ENCODE measurements around the gene ATAT1. TPM values are rescaled to one million over a fixed set of nuclear protein-coding genes. Genes with fewer than 3 reads are reported as not detected.
"Not testable (repeated sequence)": the region's sequence is repeated elsewhere in the genome, so short reads cannot be mapped to it uniquely, and the experiment has no call there.

Gene ATAT1
- 11.4 and 13.0 TPM in 2 replicates for total RNA-seq (2014; rRNA removed; shearing (Covaris generic))

DNA sequence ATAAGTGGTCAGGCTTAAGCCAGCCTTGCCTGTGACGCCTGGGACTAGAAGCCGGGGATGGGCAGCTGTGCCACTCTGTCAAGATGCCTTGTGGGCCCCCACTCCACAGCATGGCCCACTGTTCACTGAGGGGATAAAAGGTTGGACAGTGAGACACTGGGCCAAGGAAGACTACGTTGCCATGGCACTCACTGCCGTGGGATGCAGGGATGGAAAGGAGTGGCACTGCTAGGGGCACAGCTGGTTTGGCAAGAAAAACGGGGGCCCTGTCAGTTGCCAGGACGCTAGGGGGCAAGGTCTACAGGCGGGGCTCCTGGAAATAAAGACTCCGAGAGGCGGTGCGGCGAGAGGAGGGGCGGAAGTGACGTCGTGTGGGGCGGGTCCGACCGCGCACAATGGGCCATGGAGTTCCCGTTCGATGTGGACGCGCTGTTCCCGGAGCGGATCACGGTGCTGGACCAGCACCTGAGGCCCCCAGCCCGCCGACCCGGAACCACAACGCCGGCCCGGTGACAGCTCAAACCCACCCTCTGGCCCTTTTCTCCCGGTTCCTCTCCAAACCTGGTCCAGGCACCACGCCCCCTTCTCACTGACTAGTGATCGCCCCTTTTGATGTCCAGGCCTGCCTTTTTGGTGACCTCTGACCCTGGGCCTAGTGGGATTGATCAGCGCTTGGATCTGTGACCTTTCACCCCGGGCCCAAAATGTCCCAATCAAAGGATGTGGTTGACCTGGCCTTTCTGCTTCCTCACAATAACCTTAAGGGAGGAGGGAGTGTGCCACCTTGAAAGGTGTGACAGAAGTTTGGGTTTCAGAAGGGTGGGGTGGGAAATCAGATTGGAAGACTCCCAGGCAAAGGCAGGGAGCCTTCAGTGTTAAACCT, at the start of gene ATAT1:
Gene ATAT1, plus strand, starts transcription at position 391 of the 883 bp plus-strand sequence.
- Histone ChIP-seq H3K27ac (peak within 1 kb of the TSS; percentile 96), H3K4me1 (peaks cover 10% of the 10 kb centered on the region), H3K9me3 (replicated peaks) (no peaks in the 10 kb centered on the region), H3K36me3 (peaks cover 32% of the 10 kb centered on the region), H3K27me3 (no peaks in the 10 kb centered on the region), H3K4me3 (peak within 1 kb of the TSS; percentile 72)
- DNase-seq = peak; percentile 91 to 93

DNA sequence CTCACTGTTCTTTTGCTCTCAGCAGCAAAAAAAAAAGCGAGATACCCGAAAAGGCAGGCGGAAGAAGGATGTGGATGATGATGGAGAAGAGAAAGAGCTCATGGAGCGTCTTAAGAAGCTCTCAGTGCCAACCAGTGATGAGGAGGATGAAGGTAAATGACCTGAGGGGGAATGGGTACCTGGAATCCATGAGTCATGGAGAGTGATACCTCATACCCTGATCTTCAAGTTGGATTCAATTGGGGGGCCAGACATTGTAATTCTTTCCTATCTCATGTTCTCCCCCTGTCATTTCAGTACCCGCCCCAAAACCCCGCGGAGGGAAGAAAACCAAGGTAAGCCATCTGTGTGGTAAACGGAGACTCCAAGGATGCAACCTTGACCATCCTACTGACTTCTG, 48.6 kb upstream of the ATAT1 start:
- Histone ChIP-seq H3K9me3 (replicated peaks) (no peaks in the 10 kb centered on the region), H3K36me3 (peaks cover 62% of the 10 kb centered on the region), H3K4me3 (no peak overlapping the region), H3K27me3 (no peaks in the 10 kb centered on the region), H3K4me1 (no peaks in the 10 kb centered on the region), H3K27ac (no peak overlapping the region)
- no peak for DNase-seq

DNA sequence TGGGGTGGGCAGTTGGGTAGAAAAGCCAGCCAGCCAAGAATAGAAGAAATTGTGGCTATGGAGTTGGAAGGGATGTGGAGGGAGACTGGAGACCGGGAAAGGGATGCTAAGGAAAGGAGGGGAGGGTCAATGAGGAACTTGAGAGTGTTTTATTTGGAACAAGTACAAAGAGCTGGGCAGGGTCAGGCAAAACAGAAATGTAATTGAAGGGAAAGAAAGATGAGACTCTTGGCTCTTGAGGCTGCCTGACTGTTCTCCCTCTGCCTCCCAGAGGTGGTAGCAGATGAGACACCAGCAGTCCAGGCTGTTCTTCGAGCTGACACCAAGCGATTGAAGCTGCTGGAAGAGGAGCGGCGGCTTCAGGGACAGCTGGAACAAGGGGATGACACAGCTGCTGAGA, 42.8 kb upstream of the ATAT1 start:
- no peaks in the 10 kb centered on the region for H3K27me3 ChIP-seq
- no peak overlapping the region for H3K4me3 ChIP-seq
- no peaks in the 10 kb centered on the region for H3K4me1 ChIP-seq
- H3K36me3 ChIP-seq = peaks cover 85% of the 10 kb centered on the region
- H3K9me3 ChIP-seq (replicated peaks) = no peaks in the 10 kb centered on the region
- H3K27ac ChIP-seq = no peak overlapping the region
- no peak for DNase-seq

DNA sequence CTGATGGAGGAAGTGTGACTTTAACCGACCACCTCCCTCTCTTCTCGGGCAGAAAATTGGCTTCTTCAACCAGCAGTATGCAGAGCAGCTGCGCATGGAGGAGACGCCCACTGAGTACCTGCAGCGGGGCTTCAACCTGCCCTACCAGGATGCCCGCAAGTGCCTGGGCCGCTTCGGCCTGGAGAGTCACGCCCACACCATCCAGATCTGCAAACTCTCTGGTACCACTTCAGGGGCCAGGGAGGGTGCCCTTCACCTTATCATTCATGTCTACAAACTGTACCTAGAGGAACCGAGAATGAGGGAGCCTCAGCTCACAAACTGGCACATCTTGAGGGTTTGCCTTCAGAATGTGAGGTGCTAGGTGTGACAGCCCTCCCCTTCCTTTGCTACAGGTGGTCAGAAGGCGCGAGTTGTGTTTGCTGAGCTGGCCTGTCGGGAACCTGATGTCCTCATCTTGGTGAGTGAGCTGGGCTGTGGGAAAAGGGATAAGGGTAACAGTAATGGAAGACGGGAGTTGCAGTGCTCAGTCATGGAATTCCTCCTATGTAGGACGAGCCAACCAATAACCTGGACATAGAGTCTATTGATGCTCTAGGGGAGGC, 36.8 kb upstream of the ATAT1 start:
- no peaks in the 10 kb centered on the region; the same call in 1 of the 2 replicates for H3K4me1 ChIP-seq
- no peaks in the 10 kb centered on the region for H3K9me3 ChIP-seq (replicated peaks)
- no peak overlapping the region for H3K27ac ChIP-seq
- peaks cover 84% of the 10 kb centered on the region for H3K36me3 ChIP-seq
- no peaks in the 10 kb centered on the region for H3K27me3 ChIP-seq
- no peak for DNase-seq
- no peak overlapping the region for H3K4me3 ChIP-seq

DNA sequence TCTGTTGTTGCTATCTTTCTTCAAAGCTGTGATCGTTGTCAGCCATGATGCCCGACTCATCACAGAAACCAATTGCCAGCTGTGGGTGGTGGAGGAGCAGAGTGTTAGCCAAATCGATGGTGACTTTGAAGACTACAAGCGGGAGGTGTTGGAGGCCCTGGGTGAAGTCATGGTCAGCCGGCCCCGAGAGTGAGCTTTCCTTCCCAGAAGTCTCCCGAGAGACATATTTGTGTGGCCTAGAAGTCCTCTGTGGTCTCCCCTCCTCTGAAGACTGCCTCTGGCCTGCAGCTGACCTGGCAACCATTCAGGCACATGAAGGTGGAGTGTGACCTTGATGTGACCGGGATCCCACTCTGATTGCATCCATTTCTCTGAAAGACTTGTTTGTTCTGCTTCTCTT, 36.2 kb upstream of the ATAT1 start:
- Histone ChIP-seq H3K27ac (peak overlapping the region; percentile 25), H3K9me3 (replicated peaks) (no peaks in the 10 kb centered on the region), H3K4me1 (no peaks in the 10 kb centered on the region; the same call in 1 of the 2 replicates), H3K36me3 (peaks cover 78% of the 10 kb centered on the region), H3K4me3 (no peak overlapping the region), H3K27me3 (no peaks in the 10 kb centered on the region)
- DNase-seq = no peak

DNA sequence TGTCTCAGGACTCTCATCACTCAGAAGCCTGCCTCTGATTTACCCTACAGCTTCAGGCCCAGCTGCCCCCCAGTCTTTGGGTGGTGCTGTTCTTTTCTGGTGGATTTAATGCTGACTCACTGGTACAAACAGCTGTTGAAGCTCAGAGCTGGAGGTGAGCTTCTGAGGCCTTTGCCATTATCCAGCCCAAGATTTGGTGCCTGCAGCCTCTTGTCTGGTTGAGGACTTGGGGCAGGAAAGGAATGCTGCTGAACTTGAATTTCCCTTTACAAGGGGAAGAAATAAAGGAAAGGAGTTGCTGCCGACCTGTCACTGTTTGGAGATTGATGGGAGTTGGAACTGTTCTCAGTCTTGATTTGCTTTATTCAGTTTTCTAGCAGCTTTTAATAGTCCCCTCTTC, 35.7 kb upstream of the ATAT1 start:
- Histone ChIP-seq H3K27me3 (no peaks in the 10 kb centered on the region), H3K27ac (peak overlapping the region; percentile 25), H3K9me3 (replicated peaks) (no peaks in the 10 kb centered on the region), H3K36me3 (peaks cover 73% of the 10 kb centered on the region), H3K4me1 (no peaks in the 10 kb centered on the region; the same call in 1 of the 2 replicates), H3K4me3 (no peak overlapping the region)
- DNase-seq = peak; percentile 52 to 62

DNA sequence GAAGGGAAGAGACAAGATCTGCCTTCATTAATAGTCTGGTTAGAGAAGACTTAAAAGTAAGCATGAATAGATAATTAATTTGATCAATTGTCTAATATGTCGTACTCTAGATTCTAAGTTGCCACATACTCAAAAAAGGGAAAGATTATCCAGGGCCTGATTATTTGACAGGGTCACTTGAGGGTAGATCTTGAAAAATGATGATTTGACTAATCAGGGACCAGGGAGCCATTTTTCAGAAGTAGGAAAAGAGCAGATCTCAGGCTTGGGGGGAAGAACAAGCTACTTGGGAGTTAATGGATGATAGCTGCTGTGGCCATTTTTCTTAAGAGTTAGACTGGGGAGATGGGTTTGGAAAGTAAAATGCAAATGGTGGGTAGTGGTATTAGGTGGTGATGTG, 34.4 kb upstream of the ATAT1 start:
- no peak for DNase-seq
- no peak overlapping the region for H3K27ac ChIP-seq
- H3K4me1 ChIP-seq = no peaks in the 10 kb centered on the region; the same call in 1 of the 2 replicates
- no peak overlapping the region for H3K4me3 ChIP-seq
- H3K36me3 ChIP-seq = peaks cover 62% of the 10 kb centered on the region
- H3K9me3 ChIP-seq (replicated peaks) = no peaks in the 10 kb centered on the region
- no peaks in the 10 kb centered on the region for H3K27me3 ChIP-seq

DNA sequence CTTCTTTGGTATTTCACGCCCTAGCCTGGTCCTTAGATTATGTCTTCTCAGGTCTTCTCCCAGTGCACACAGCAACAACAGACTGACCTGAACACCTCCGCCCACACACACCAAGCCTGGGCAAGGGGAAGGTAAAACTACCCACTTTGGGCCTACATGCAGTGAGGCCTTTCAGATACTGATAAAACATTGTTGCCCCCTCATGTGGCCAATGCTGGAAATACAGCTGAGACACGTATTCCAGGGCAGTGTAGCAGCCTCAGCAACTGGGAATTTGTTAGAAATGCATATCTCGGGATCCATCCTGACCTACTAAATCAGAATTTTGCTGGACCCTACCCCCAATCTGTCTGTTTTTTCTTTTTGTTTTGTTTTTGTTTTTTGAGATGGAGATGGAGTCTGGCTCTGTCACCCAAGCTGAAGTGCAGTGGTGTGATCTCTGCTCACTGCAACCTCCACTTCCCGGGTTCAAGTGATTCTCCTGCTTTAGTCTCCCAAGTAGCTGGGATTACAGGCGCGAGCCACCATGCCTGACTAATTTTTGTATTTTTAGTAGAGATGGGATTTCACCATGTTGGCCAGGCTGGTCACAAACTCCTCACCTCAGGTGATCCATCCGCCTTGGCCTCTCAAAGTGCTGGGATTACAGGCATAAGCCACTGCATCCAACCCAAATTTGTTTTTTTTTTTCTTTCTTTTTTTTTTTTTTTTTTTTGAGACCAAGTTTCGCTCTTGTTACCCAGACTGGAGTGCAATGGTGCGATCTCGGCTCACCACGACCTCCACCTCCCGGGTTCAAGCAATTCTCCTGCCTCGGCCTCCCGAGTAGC, 29.1 kb upstream of the ATAT1 start:
- not testable (repeated sequence) for H3K9me3 ChIP-seq (replicated peaks); H3K4me1 ChIP-seq; H3K27ac ChIP-seq; H3K4me3 ChIP-seq; H3K27me3 ChIP-seq
- H3K36me3 ChIP-seq = peaks cover 46% of the 10 kb centered on the region
- DNase-seq = peak; percentile 75 to 88

DNA sequence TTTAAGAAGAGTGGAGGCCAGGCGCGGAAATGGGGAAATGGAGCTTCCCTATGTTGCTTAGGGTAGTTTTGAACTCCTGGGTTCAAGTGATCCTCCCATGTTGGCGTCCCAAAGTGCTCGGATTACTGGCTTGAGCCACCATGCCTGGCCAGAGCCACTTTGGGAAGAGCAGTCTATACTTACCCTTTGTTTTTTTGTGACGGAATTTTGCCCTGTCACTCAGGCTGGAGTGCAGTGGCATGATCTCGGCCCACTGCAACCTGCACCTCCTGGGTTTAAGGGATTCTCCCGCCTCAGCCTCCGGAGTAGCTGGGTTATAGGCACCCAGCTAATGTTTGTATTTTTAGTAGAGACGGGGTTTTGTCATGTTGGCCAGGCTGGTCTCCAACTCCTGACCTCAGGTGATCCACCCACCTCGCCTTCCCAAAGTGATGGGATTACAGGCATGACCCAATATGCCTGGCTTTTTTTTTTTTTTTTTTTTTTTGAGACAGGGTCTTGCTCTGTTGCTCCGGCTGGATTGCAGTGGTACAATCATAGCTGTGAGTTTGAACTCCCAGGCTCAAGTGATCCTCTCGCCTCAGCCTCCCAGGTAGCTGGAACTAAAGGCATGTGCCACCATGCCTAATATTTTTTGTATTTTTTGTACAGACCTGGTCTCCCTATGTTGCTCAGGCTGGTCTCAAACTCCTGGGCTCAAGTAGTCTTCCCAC, 27.6 kb upstream of the ATAT1 start:
- Histone ChIP-seq H3K27ac (no peak overlapping the region), H3K36me3 (peaks cover 54% of the 10 kb centered on the region), H3K4me1 (no peaks in the 10 kb centered on the region), H3K9me3 (replicated peaks) (no peaks in the 10 kb centered on the region), H3K27me3 (no peaks in the 10 kb centered on the region), H3K4me3 (no peak overlapping the region)
- DNase-seq = no peak

DNA sequence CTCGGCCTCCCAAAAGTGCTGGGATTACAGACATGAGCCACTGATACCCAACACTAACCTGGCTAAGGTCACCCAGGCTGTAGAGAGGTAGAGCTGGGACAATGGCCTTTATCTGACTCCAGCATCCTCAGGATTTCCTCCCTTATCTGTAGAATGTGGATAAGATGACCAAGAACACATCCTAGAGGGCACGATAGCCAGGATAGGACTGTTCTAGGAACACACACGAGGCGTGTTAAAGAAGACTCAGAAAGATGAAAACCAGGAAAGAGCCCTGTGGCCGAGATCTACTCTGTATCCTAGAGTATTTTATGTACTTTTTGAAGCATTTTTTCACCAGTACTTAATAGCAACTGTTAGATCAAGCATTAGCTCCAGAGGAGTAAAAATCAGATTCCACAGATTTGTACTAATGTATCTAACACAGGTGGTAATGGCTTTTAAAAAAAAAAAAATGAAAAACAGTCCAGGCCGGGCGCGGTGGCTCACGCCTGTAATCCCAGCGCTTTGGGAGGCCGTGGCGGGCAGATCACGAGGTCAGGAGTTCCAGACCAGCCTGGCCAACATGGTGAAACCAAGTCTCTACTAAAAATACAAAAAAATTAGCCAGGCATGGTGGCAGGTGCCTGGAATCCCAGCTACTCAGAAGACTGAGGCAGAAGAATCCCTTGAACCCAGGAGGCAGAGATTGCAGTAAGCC, 26.9 kb upstream of the ATAT1 start:
- Histone ChIP-seq H3K27me3 (no peaks in the 10 kb centered on the region), H3K4me3 (no peak overlapping the region), H3K27ac (no peak overlapping the region), H3K4me1 (no peaks in the 10 kb centered on the region), H3K9me3 (replicated peaks) (no peaks in the 10 kb centered on the region), H3K36me3 (peaks cover 54% of the 10 kb centered on the region)
- DNase-seq = no peak

DNA sequence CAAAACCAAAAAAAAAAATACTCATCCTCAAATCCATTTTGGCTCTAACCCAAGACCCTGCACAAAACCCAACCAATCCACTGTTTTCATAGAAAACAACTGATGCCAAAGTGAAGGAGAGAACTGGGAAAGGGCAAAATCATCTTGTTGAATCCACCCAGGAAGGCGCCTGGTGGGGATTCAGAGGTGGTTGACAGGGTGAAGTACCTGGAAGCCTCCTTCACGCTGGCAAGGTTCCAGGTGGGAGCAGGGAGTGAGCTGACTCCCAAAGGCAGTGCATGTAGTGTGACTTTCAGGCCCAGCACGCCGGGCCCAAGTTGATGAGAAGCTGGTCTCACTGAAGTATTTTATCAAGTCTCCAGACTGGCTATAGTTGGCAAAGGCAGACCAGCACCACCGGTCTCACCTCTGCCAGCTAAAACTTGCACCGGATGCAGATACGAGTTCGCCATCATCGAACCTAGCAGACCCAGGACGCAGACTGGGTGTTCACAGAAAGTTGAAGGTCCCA, 26.2 kb upstream of the ATAT1 start:
- no peaks in the 10 kb centered on the region for H3K27me3 ChIP-seq
- no peak overlapping the region for H3K27ac ChIP-seq
- H3K36me3 ChIP-seq = peaks cover 60% of the 10 kb centered on the region
- no peak for DNase-seq
- H3K4me1 ChIP-seq = no peaks in the 10 kb centered on the region
- H3K9me3 ChIP-seq (replicated peaks) = no peaks in the 10 kb centered on the region
- H3K4me3 ChIP-seq = no peak overlapping the region

DNA sequence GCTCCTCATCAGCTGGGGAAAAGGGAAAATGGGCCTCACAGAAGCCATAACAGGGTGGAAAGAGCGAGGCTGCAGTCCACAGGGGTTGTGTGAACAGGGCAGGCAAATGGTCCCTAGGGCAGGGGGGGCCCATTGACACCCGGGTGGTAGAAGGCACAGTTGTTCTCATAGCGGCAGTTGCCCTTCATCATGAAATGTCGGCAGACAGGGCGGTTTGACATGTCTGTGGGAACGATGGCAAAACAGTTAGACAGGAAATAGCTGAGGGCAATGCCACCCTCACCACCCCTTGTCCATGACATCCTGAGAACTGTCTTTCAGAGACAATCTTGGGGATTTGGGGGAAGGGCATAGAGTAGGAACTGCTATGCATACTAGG, 25.2 kb upstream of the ATAT1 start:
- DNase-seq = no peak
- no peak overlapping the region for H3K4me3 ChIP-seq
- H3K9me3 ChIP-seq (replicated peaks) = no peaks in the 10 kb centered on the region
- H3K4me1 ChIP-seq = no peaks in the 10 kb centered on the region
- no peaks in the 10 kb centered on the region for H3K27me3 ChIP-seq
- no peak overlapping the region for H3K27ac ChIP-seq
- peaks cover 70% of the 10 kb centered on the region for H3K36me3 ChIP-seq

DNA sequence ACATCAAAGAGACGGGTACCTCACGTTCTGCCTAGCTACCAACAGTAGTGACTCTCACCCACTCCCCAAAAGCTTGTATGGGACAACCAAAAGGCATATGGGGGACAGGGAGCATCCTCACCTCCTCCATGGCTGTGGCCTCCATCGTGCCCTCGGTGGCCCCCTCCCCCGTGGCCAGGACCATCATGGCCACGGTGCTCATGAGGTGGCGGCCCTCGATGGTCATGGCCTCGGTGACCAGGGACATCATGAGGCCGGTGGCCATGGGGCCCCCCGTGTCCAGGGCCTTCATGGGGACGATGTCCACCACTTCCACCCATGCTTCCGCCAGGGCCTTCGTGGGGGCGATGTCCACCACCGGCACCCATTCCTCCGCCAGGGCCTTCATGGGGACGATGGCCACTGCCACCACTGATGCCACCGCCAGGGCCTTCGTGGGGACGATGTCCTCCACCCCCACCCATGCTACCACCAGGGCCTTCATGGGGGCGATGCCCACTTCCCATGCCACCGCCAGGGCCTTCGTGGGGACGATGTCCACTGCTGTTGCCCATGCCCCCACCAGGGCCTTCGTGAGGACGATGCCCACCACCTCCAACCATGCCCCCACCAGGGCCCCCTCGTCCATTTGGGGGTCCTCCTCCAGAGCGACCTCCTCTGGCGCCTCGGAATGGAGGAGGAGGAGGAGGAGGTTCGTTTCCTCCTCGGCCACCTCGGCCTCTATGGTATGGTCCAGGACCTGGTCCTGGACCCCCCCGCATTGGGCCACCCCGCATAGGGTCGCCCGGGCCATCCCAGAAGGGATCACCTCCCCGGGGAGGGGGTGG, 24.6 kb upstream of the ATAT1 start:
- Histone ChIP-seq H3K4me3 (no peak overlapping the region), H3K36me3 (peaks cover 76% of the 10 kb centered on the region), H3K27me3 (no peaks in the 10 kb centered on the region), H3K9me3 (replicated peaks) (no peaks in the 10 kb centered on the region), H3K27ac (no peak overlapping the region), H3K4me1 (no peaks in the 10 kb centered on the region)
- DNase-seq = no peak
